C4-2B (cell line): ENCODE measurements around the gene KATNAL2.

Experiments
- ZFX ChIP-seq: fragments of 450-650 bp; IDR thresholded peaks from 2 replicates; pipeline ENCODE4 v1.6.1; 2017
- TF ChIP-seq, protein P1 (sequence below): fragments of 450-650 bp; conservative IDR thresholded peaks from 2 replicates; pipeline ENCODE4 v1.5.1; 2017; ENCODE audit warnings: mild to moderate bottlenecking

- TF ChIP-seq, protein P1, sequence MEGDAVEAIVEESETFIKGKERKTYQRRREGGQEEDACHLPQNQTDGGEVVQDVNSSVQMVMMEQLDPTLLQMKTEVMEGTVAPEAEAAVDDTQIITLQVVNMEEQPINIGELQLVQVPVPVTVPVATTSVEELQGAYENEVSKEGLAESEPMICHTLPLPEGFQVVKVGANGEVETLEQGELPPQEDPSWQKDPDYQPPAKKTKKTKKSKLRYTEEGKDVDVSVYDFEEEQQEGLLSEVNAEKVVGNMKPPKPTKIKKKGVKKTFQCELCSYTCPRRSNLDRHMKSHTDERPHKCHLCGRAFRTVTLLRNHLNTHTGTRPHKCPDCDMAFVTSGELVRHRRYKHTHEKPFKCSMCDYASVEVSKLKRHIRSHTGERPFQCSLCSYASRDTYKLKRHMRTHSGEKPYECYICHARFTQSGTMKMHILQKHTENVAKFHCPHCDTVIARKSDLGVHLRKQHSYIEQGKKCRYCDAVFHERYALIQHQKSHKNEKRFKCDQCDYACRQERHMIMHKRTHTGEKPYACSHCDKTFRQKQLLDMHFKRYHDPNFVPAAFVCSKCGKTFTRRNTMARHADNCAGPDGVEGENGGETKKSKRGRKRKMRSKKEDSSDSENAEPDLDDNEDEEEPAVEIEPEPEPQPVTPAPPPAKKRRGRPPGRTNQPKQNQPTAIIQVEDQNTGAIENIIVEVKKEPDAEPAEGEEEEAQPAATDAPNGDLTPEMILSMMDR, result no peak
- no peak for TF ChIP-seq ZFX
These were observed 119.7 kb downstream of the KATNAL2 start for GRCh38 chr18:47036927-47037578.
